Thoracic aorta (tissue), 2 donors: Measurements from ENCODE around the gene CXCL3. TPM values are rescaled to one million over a fixed set of nuclear protein-coding genes. Genes with fewer than 3 reads are reported as not detected.

ENCODE experiments used
- ATAC-seq: fragments of 150-250 bp; one replicate; pipeline ENCODE4 v1.8.0; 2017; ENCODE audit warnings: low read depth; ENCODE audit not compliant: insufficient number of reproducible peaks, low FRiP score
- DNase-seq: peaks from one replicate; pipeline ENCODE4 v3.0.0-alpha.2; 2020; ENCODE audit warnings: low spot score
- H3K27ac ChIP-seq, 2 donors: fragments of 200-600 bp; sonication (generic); 1 replicate in 1 of 2; 2 replicates in 1 of 2; pipeline ENCODE4 v1.5.1; 2016; ENCODE audit warnings: mild to moderate bottlenecking in 2 of 2, moderate library complexity in 2 of 2
- H3K27me3 ChIP-seq: fragments of 200-600 bp; sonication (generic); replicated peaks from 2 replicates; pipeline ENCODE4 v1.6.0; 2016; ENCODE audit warnings: mild to moderate bottlenecking; ENCODE audit not compliant: insufficient read depth
- H3K36me3 ChIP-seq: fragments of 200-600 bp; sonication (generic); one replicate; pipeline ENCODE4 v1.5.1; 2016
- H3K4me1 ChIP-seq, 2 donors: fragments of 200-600 bp; sonication (generic); 1 replicate in 1 of 2; 2 replicates in 1 of 2; pipeline versions ENCODE4 v1.5.1 to v1.6.0; 2016; ENCODE audit warnings: low read depth in 2 of 2, mild to moderate bottlenecking in 1 of 2; ENCODE audit not compliant: control insufficient read depth in 1 of 2
- H3K4me3 ChIP-seq: fragments of 200-600 bp; sonication (generic); 2 replicates; pipeline ENCODE4 v1.5.1; 2016; ENCODE audit warnings: mild to moderate bottlenecking
- H3K9me3 ChIP-seq: fragments of 200-600 bp; sonication (generic); 2 replicates; pipeline ENCODE4 v1.5.1; 2016
- CTCF ChIP-seq: fragments of 200-600 bp; sonication (generic); IDR thresholded peaks from one replicate; pipeline ENCODE4 v1.5.1; 2019; ENCODE audit warnings: antibody characterized with exemption
- total RNA-seq, 2 donors: library from RNA; depleted of rRNA; stranded (reverse); fragments of >200 nt; gene quantifications; one replicate each; pipeline versions ENCODE4 v1.1.0 to v1.2.3, GENCODE V29; 2016

Gene CXCL3
- total RNA-seq, 2 donors from 2014 or later = 4.9 to 11.9 TPM

GRCh38 chr4:74066232-74066631, 27.7 kb upstream of the CXCL3 start:
- Histone ChIP-seq H3K9me3 (no peaks in the 10 kb centered on the region), H3K27me3 (no peaks in the 10 kb centered on the region), H3K36me3 (no peaks in the 10 kb centered on the region), H3K27ac (no peak overlapping the region), H3K4me3 (no peak overlapping the region), H3K4me1 (no peaks in the 10 kb centered on the region)
- no peak for TF ChIP-seq CTCF
- no peak for DNase-seq
- ATAC-seq = no peak

GRCh38 chr4:74065115-74065642, 26.7 kb upstream of the CXCL3 start:
- Histone ChIP-seq H3K27me3 (no peaks in the 10 kb centered on the region), H3K4me1 (no peaks in the 10 kb centered on the region), H3K9me3 (no peaks in the 10 kb centered on the region), H3K4me3 (no peak overlapping the region), H3K27ac (no peak overlapping the region), H3K36me3 (no peaks in the 10 kb centered on the region)
- ATAC-seq = no peak
- TF ChIP-seq CTCF = no peak
- DNase-seq = no peak

- ATAC-seq = no peak
- TF ChIP-seq CTCF = no peak
- Histone ChIP-seq H3K27me3 (no peaks in the 10 kb centered on the region), H3K27ac (no peak overlapping the region), H3K4me1 (no peaks in the 10 kb centered on the region), H3K4me3 (no peak overlapping the region), H3K36me3 (no peaks in the 10 kb centered on the region), H3K9me3 (no peaks in the 10 kb centered on the region)
- no peak for DNase-seq
Measured at GRCh38 chr4:74063859-74064258, 25.4 kb upstream of the CXCL3 start.

DNA sequence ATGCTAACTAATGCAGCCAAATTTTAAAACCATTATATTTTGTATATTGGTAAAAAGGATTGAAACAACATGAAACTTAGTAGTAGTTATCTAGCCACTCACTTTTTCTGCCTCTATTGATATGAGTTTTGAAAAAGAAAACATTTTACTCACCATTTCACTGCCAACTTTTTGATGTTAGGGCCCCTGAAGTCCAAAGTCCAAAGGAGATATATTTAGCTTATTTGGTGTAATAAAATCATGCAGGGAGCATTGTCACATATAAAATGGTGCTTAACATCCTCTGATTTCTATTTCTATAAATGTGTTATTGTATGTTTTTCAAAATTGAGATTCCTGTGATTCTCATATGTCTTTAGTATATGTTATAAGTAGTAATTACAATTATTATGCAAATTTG, 24.5 kb upstream of the CXCL3 start:
- TF ChIP-seq CTCF = no peak
- Histone ChIP-seq H3K27me3 (no peaks in the 10 kb centered on the region), H3K4me1 (no peaks in the 10 kb centered on the region), H3K36me3 (no peaks in the 10 kb centered on the region), H3K27ac (no peak overlapping the region), H3K9me3 (no peaks in the 10 kb centered on the region), H3K4me3 (no peak overlapping the region)
- ATAC-seq (no peak), DNase-seq (no peak)

- Histone ChIP-seq H3K27ac (no peak overlapping the region), H3K4me1 (no peaks in the 10 kb centered on the region), H3K27me3 (no peaks in the 10 kb centered on the region), H3K36me3 (no peaks in the 10 kb centered on the region), H3K9me3 (no peaks in the 10 kb centered on the region), H3K4me3 (no peak overlapping the region)
- TF ChIP-seq CTCF = no peak
- no peak for ATAC-seq
- no peak for DNase-seq
Measured at GRCh38 chr4:74061430-74061829, 22.9 kb upstream of the CXCL3 start.
